ENCODE measurements around the gene ITSN2. TPM values are rescaled to one million over a fixed set of nuclear protein-coding genes. Genes with fewer than 3 reads are reported as not detected.

Gene ITSN2
- total RNA-seq, 3 donors from 2014 or later, result 43.4 to 69.8 (median 46.5) TPM

DNA sequence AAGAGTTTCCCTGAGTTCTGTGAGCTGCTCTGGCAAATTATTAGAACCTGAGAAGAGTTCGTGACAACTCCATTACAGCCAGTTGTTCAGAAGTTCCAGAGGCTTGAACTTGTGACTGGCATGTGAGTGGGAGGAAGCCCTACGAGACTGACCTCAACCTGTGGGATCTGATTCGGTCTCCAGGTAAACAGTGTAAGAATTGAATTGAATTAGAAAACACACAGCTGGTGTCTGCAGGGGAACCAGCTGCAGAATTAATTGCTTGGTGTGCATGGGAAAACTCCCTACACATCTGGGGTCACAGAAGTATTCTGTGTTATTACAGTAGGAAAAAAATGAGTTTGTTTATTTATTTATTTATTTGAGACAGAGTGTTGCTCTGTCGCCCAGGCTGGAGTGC lies 14.0 kb upstream of the ITSN2 start:
- H3K4me1 ChIP-seq, result no peaks in the 10 kb centered on the region
- H3K9me3 ChIP-seq, result no peaks in the 10 kb centered on the region
- intact Hi-C loops (cut with DNase I; ENCODE audit: low total_unique reads), result no loop called here
- DNase-seq (ENCODE audit: low spot score in 2 of 2), result no peak
- no peak overlapping the region for H3K27ac ChIP-seq
- no peaks in the 10 kb centered on the region for H3K36me3 ChIP-seq
- TF ChIP-seq POLR2AphosphoS5 (IDR thresholded peaks at IDR 0.05), result no peak
- TF ChIP-seq, protein P1, sequence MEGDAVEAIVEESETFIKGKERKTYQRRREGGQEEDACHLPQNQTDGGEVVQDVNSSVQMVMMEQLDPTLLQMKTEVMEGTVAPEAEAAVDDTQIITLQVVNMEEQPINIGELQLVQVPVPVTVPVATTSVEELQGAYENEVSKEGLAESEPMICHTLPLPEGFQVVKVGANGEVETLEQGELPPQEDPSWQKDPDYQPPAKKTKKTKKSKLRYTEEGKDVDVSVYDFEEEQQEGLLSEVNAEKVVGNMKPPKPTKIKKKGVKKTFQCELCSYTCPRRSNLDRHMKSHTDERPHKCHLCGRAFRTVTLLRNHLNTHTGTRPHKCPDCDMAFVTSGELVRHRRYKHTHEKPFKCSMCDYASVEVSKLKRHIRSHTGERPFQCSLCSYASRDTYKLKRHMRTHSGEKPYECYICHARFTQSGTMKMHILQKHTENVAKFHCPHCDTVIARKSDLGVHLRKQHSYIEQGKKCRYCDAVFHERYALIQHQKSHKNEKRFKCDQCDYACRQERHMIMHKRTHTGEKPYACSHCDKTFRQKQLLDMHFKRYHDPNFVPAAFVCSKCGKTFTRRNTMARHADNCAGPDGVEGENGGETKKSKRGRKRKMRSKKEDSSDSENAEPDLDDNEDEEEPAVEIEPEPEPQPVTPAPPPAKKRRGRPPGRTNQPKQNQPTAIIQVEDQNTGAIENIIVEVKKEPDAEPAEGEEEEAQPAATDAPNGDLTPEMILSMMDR (IDR thresholded peaks at IDR 0.05), result no peak
- no peak for TF ChIP-seq POLR2A (IDR thresholded peaks at IDR 0.05)
- no peaks in the 10 kb centered on the region for H3K27me3 ChIP-seq
- no peak overlapping the region for H3K4me3 ChIP-seq

DNA sequence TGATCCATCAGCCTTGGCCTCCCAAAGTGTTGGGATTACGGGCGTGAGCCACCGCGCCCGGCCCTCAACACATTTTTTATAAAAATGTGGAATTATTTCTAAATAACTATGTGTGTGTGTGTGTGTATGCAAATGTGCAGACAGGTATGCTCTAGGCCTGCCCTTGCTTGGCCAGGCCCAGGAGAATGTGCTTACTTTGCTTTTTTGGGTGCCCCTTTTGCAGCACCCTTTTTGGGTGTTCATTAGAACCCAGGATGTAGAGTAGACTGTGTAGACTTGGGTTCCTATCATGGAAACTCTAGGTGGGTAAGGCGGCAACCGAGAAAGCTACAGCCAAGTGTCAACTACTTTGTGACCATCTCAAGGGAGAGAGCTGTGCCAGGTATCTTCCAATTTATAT lies 11.7 kb upstream of the ITSN2 start:
- Histone ChIP-seq H3K4me1 (no peaks in the 10 kb centered on the region), H3K4me3 (no peak overlapping the region), H3K9me3 (no peaks in the 10 kb centered on the region), H3K27ac (no peak overlapping the region), H3K27me3 (no peaks in the 10 kb centered on the region), H3K36me3 (no peaks in the 10 kb centered on the region)
- TF ChIP-seq POLR2AphosphoS5 (IDR thresholded peaks at IDR 0.05) (no peak), POLR2A (IDR thresholded peaks at IDR 0.05) (no peak)
- TF ChIP-seq, protein P1 (IDR thresholded peaks at IDR 0.05), result no peak
- no peak for DNase-seq (ENCODE audit: low spot score in 2 of 2)
- intact Hi-C loops (cut with DNase I; ENCODE audit: low total_unique reads), result no loop called here

DNA sequence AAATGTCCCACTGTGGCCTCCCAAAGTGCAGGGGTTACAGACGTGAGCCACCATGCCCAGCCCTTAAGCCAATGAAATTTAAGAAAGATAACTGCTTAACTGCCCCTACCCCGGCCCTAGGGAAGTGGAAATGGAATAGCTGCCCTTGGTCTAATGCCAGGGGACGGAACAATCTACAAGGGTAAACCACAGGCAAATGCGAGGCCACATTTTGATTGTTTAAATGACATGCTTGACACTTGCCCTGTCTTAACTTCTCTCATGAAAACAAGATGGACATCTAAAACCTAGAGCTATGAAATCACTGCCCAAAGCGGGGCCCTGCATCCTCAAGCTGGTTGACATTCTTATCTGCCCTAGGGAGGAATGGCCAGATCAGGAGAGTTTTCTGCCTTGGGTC lies 5.5 kb upstream of the ITSN2 start:
- Histone ChIP-seq H3K4me1 (no peaks in the 10 kb centered on the region), H3K27me3 (no peaks in the 10 kb centered on the region), H3K9me3 (no peaks in the 10 kb centered on the region), H3K4me3 (no peak overlapping the region), H3K36me3 (no peaks in the 10 kb centered on the region), H3K27ac (peak overlapping the region in 1 of 2 donors; percentile 65)
- TF ChIP-seq POLR2A (IDR thresholded peaks at IDR 0.05) (no peak), POLR2AphosphoS5 (IDR thresholded peaks at IDR 0.05) (no peak)
- TF ChIP-seq, protein P1 (IDR thresholded peaks at IDR 0.05), result no peak
- intact Hi-C loops (cut with DNase I; ENCODE audit: low total_unique reads), result no loop called here
- DNase-seq (ENCODE audit: low spot score in 2 of 2), result no peak

DNA sequence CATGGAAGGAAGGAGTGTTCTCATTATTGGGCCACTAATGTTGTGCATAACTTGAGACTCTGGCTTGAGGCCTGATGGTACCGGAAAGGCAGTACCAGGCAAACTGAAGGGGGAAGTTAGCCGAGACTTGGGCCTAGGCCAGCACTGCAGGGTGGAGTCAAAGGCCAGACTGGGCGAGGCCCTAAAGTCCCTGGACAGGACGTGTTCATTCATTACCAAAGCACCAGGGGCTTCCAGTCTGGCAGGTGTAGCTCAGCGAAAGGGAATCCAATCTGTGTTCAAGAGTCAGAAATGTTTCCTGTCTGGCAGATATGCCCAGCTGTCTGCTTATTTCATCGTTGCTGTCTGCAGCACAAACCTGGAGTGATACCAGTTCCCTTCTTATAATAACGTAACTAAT lies 4.7 kb upstream of the ITSN2 start:
- TF ChIP-seq, protein P1 (IDR thresholded peaks at IDR 0.05), result no peak
- peak in 2 of 3 donors; percentile 20 to 53 for TF ChIP-seq POLR2AphosphoS5 (IDR thresholded peaks at IDR 0.05)
- Histone ChIP-seq H3K9me3 (no peaks in the 10 kb centered on the region), H3K4me3 (no peak overlapping the region), H3K27ac (peak overlapping the region; percentile 21 to 65), H3K36me3 (no peaks in the 10 kb centered on the region), H3K4me1 (no peaks in the 10 kb centered on the region), H3K27me3 (no peaks in the 10 kb centered on the region)
- intact Hi-C loops (cut with DNase I; ENCODE audit: low total_unique reads), result no loop called here
- DNase-seq (ENCODE audit: low spot score in 2 of 2), result peak; percentile 59 to 63

DNA sequence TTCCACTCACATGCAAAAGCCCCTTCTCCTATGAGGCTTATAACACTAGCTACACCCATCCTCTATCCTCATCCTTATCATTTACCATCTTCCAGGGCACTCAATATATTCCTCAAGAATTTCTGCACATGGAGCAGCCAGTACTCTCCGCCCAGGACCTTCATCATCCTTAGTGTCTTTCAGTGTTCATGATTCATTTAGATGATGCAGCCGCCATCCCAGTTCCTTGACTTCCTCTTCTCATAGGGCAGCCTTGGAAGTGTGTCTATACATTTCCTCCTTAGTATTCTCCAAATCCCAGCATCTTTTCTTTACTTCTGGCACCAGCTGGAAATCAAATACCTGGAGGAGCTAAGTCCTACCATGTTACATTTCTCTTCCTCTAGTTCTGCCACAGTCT lies 3.0 kb upstream of the ITSN2 start:
- no peaks in the 10 kb centered on the region for H3K36me3 ChIP-seq
- DNase-seq (ENCODE audit: low spot score in 2 of 2), result no peak
- H3K4me3 ChIP-seq, result no peak overlapping the region
- H3K4me1 ChIP-seq, result no peaks in the 10 kb centered on the region
- no peaks in the 10 kb centered on the region for H3K27me3 ChIP-seq
- TF ChIP-seq POLR2AphosphoS5 (IDR thresholded peaks at IDR 0.05) (no peak), POLR2A (IDR thresholded peaks at IDR 0.05) (no peak)
- TF ChIP-seq, protein P1 (IDR thresholded peaks at IDR 0.05), result no peak
- H3K9me3 ChIP-seq, result no peaks in the 10 kb centered on the region
- intact Hi-C loops (cut with DNase I; ENCODE audit: low total_unique reads), result no loop called here
- H3K27ac ChIP-seq, result no peak overlapping the region

All from breast epithelium (tissue), 4 donors.